CD4-positive, alpha-beta T cell treated with Interleukin-21 for 1 hour (primary cell): ENCODE data around the gene PEG3.
A peak's percentile ranks its signal among the peaks of the same experiment; 100 is the strongest.
"Not testable (repeated sequence)": the region's sequence is repeated elsewhere in the genome, so short reads cannot be mapped to it uniquely, and the experiment has no call there.

ENCODE experiments used
- DNase-seq: peaks from one replicate; pipeline ENCODE4 v3.0.0-alpha.2; 2020

The PEG3 gene

GRCh38 chr19:56840451-56841192 lies at the start of gene PEG3, which contains the start of gene ZIM2:
TSS of gene PEG3 (minus strand) at chr19:56840726. CDS start at chr19:56824655, 16,071 bp downstream.
TSS of gene ZIM2 (minus strand) at chr19:56840726. CDS start at chr19:56824277, 16,449 bp downstream.
- no peak for DNase-seq

GRCh38 chr19:56885173-56885985 lies 44.9 kb upstream of the PEG3 start:
- no peak for DNase-seq

- no peak for DNase-seq
Observed at GRCh38 chr19:56884441-56884840, 43.9 kb upstream of the PEG3 start.

- no peak for DNase-seq
Observed at GRCh38 chr19:56880592-56881190, 40.2 kb upstream of the PEG3 start.

- no peak for DNase-seq
Observed at GRCh38 chr19:56877069-56877715, 36.7 kb upstream of the PEG3 start.

GRCh38 chr19:56875717-56876116 lies 35.2 kb upstream of the PEG3 start:
- no peak for DNase-seq

GRCh38 chr19:56874530-56874929 lies 34.0 kb upstream of the PEG3 start:
- DNase-seq, result no peak

GRCh38 chr19:56873493-56873892 lies 33.0 kb upstream of the PEG3 start:
- DNase-seq, result no peak

GRCh38 chr19:56869886-56870285 lies 29.4 kb upstream of the PEG3 start:
- DNase-seq, result no peak

- DNase-seq, result no peak
Observed at GRCh38 chr19:56868446-56868845, 27.9 kb upstream of the PEG3 start.

- no peak for DNase-seq
Observed at GRCh38 chr19:56866538-56866937, 26.0 kb upstream of the PEG3 start.

- no peak for DNase-seq
Observed at GRCh38 chr19:56864443-56865125, 24.1 kb upstream of the PEG3 start.

- DNase-seq, result no peak
Observed at GRCh38 chr19:56862741-56863140, 22.2 kb upstream of the PEG3 start.

GRCh38 chr19:56860409-56860808 lies 19.9 kb upstream of the PEG3 start:
- not testable (repeated sequence) for DNase-seq

- DNase-seq, result no peak
Observed at GRCh38 chr19:56858026-56858425, 17.5 kb upstream of the PEG3 start.

GRCh38 chr19:56856822-56857221 lies 16.3 kb upstream of the PEG3 start:
- no peak for DNase-seq

- DNase-seq, result not testable (repeated sequence)
Observed at GRCh38 chr19:56852361-56852760, 11.8 kb upstream of the PEG3 start.

GRCh38 chr19:56848166-56848565 lies 7.6 kb upstream of the PEG3 start:
- no peak for DNase-seq

GRCh38 chr19:56842412-56842811 lies 1.9 kb upstream of the PEG3 start:
- DNase-seq, result no peak

GRCh38 chr19:56841193-56841543 lies 642 bp upstream of the PEG3 start:
- no peak for DNase-seq

- peak; percentile 19 for DNase-seq
Observed at GRCh38 chr19:56839652-56840450, 675 bp downstream of the PEG3 start.
